ENCODE data around the gene MID2. TPM values are rescaled to one million over a fixed set of nuclear protein-coding genes. Genes with fewer than 3 reads are reported as not detected.
"Not testable (repeated sequence)": the region's sequence is repeated elsewhere in the genome, so short reads cannot be mapped to it uniquely, and the experiment has no call there.

MID2 gene
- total RNA-seq, 2 experiments from 2014 or later, result 3.2 to 3.8 TPM

DNA sequence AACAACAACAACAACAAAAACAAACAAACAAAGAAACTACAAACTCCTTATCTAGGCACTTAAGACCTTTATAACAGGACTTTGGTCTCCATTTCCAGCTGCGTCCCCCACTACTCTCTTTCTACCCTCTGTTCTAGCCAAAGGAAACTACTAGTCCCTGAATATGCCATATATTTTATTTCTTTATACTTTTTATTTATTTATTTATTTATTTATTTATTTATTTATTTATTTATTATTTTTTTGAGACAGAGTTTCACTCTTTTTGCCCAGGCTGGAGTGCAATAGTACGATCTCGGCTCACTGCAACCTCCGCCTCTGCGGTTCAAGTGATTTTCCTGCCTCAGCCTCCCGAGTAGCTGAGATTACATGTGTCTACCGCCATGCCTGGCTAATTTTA, 26.0 kb downstream of the MID2 start:
- H3K4me1 Mint-ChIP-seq; ATAC-seq; H3K27ac Mint-ChIP-seq; H3K4me3 Mint-ChIP-seq; H3K9me3 Mint-ChIP-seq (ENCODE audit: low read depth); CTCF ChIA-PET; H3K27me3 Mint-ChIP-seq; H3K36me3 Mint-ChIP-seq; DNase-seq: not testable (repeated sequence)

DNA sequence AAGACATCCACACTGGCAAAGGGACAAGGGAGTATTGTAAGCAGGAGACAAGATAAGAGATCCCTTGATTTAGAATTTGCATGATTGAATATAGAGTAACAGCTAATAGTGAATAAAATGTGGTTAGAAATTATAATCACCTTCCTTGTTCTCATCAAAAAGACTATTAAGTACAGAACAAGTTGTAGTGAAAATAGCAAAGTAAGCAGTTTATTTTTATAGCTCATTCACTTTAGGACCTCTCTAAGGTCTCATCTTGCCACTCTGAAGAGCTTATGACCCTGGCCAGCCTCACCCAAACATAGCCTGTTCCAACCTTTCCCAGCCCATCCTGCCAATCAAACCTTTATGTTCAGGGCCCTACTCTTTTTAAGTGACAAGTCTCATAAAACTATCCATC, 30.6 kb downstream of the MID2 start:
- Mint-ChIP-seq H3K4me3 (no peak overlapping the region), H3K9me3 (ENCODE audit: low read depth) (no peaks in the 10 kb centered on the region), H3K36me3 (no peaks in the 10 kb centered on the region), H3K4me1 (no peaks in the 10 kb centered on the region), H3K27me3 (no peaks in the 10 kb centered on the region), H3K27ac (no peak overlapping the region)
- no peak for DNase-seq
- ATAC-seq, result no peak
- CTCF ChIA-PET, result no interaction called here

DNA sequence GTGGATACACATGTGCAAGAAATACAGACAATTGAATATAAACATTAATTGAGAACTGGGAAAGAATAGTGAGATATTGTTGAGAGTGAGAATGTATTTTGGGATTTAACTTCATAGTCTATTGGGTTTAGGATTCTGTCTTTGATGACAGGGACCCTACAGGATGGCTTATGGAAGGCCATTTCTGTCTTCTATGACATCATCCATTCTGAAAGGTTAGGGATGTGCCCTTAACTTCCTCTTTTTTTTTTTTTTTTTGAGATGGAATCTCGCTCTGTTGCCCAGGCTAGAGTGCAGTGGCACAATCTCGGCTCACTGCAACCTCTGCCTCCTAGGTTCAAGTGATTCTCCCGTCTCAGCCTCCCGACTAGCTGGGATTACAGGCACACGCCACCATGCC, 31.4 kb downstream of the MID2 start:
- H3K36me3 Mint-ChIP-seq; H3K4me1 Mint-ChIP-seq; ATAC-seq; H3K9me3 Mint-ChIP-seq (ENCODE audit: low read depth); H3K27me3 Mint-ChIP-seq; CTCF ChIA-PET; H3K27ac Mint-ChIP-seq; H3K4me3 Mint-ChIP-seq; DNase-seq: not testable (repeated sequence)

DNA sequence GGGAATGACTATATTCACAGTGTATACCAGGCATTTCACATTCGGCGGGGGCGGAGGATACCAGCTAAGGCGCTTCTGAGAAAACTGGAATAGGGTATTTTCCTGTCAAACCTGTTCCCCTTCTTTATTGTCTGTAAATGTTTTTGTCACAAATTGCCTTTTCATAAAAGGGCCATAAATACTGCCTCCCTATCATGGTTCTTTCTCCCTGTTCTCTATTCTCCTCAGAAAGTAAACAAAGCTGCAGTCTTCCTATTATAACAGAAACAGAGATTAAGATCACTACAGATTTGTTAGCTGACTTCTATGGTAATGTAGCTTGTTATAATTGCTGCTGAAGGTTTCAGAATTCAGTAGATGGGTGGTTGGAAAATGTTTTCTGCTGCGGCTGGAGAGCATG, 32.2 kb downstream of the MID2 start:
- Mint-ChIP-seq H3K4me1 (no peaks in the 10 kb centered on the region), H3K27me3 (no peaks in the 10 kb centered on the region), H3K27ac (no peak overlapping the region), H3K9me3 (ENCODE audit: low read depth) (no peaks in the 10 kb centered on the region), H3K4me3 (no peak overlapping the region), H3K36me3 (no peaks in the 10 kb centered on the region)
- CTCF ChIA-PET, result no interaction called here
- ATAC-seq (no peak), DNase-seq (no peak)

DNA sequence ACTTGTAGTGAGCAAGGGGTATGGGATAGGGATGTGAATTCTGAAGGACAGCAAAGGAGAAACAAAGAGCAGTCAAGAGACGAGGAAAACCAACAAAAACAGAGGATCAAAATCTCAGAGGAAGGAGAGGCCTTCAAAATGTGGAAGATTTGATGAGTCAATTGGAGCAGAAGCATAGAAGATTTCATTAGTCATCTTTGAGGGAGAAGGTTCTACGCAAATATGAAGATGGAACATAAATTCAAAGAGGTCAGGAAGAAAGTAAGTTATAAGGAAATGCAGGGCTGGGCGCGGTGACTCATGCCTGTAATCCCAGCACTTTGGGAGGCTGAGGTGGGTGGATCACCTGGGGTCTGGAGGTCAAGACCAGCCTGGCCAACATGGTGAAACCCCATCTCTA, 35.4 kb downstream of the MID2 start:
- DNase-seq (no peak), ATAC-seq (no peak)
- CTCF ChIA-PET, result no interaction called here
- H3K27me3 Mint-ChIP-seq, result no peaks in the 10 kb centered on the region
- no peaks in the 10 kb centered on the region for H3K9me3 Mint-ChIP-seq (ENCODE audit: low read depth)
- H3K4me3 Mint-ChIP-seq, result no peak overlapping the region
- no peaks in the 10 kb centered on the region for H3K4me1 Mint-ChIP-seq
- no peaks in the 10 kb centered on the region for H3K36me3 Mint-ChIP-seq
- H3K27ac Mint-ChIP-seq, result no peak overlapping the region

DNA sequence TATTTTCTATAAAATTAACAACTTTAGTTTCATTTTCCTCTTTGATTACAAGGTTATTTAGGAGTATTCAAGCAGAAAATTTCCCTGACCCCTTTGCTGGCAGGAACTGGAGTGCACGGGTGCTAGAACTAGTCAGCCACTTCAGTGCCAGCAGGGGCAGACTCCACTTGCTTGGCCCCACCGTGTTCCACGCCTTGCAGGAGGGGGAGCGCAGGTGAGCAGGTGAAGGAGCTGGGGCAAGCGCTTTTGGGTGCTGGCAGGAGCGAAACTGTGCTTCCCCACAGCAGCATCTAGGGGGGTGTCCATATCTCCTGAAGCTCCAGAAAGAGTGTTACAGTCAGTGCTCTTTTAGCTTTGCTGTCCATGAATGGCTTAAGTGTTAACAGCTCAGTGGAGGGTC, 45.5 kb downstream of the MID2 start:
- no peak for DNase-seq
- no peak overlapping the region for H3K27ac Mint-ChIP-seq
- CTCF ChIA-PET, result no interaction called here
- peaks cover 2% of the 10 kb centered on the region for H3K36me3 Mint-ChIP-seq
- ATAC-seq, result no peak
- H3K4me3 Mint-ChIP-seq, result no peak overlapping the region
- no peaks in the 10 kb centered on the region for H3K27me3 Mint-ChIP-seq
- H3K9me3 Mint-ChIP-seq (ENCODE audit: low read depth), result no peaks in the 10 kb centered on the region
- peaks cover 1% of the 10 kb centered on the region for H3K4me1 Mint-ChIP-seq

DNA sequence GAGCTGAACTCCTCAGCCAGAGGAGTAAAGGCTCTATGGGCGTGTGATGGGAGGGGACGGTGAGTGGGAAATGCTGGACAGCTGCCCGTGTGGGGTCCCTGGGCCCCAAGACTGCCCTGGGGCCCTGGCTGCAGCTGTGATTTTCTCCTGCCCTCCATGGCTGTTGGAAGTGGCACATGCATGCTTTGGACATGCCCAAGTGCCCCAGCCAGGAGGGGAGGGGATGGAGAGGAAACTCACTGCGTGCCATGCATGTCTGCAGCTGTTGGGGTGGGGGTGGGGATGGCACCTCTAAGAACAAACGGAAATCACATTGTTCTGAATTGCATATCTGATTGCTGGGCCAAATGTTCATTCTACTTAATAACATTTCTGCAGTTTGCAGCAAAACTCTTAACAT, 52.4 kb downstream of the MID2 start:
- CTCF ChIA-PET, result no interaction called here
- H3K9me3 Mint-ChIP-seq (ENCODE audit: low read depth), result no peaks in the 10 kb centered on the region
- H3K27me3 Mint-ChIP-seq, result no peaks in the 10 kb centered on the region
- DNase-seq, result no peak
- H3K27ac Mint-ChIP-seq, result no peak overlapping the region
- H3K4me3 Mint-ChIP-seq, result no peak overlapping the region
- H3K36me3 Mint-ChIP-seq, result no peaks in the 10 kb centered on the region
- ATAC-seq, result no peak
- H3K4me1 Mint-ChIP-seq, result no peaks in the 10 kb centered on the region

DNA sequence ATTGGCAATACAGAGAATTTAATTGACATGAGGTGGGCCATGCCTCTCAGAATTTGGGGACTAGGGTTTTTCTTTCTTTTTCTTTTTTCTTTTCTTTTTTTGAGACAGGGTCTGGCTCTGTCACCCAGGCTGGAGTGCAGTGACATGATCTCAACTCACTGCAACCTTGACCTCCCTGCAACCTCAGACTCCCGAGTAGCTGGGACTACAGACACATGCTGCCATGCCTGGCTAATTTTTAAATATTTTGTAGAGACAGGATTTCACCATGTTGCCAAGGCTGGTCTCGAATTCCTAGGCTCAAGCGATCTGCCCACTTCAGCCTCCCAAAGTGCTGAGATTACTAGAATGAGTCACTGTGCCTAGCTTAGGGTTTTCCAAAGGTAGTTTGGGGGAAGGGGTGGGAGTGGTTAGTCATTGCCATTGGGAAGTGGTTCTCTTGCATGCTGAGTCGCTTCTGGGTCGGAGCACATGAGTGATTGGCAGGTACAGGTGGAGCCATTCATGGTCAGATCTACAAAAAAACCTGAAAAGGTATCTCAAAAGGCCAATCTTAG, 54.5 kb downstream of the MID2 start:
- H3K27me3 Mint-ChIP-seq, result no peaks in the 10 kb centered on the region
- no peaks in the 10 kb centered on the region for H3K9me3 Mint-ChIP-seq (ENCODE audit: low read depth)
- H3K36me3 Mint-ChIP-seq, result no peaks in the 10 kb centered on the region
- H3K27ac Mint-ChIP-seq, result no peak overlapping the region
- CTCF ChIA-PET, result no interaction called here
- H3K4me1 Mint-ChIP-seq, result no peaks in the 10 kb centered on the region
- ATAC-seq, result no peak
- no peak for DNase-seq
- no peak overlapping the region for H3K4me3 Mint-ChIP-seq

DNA sequence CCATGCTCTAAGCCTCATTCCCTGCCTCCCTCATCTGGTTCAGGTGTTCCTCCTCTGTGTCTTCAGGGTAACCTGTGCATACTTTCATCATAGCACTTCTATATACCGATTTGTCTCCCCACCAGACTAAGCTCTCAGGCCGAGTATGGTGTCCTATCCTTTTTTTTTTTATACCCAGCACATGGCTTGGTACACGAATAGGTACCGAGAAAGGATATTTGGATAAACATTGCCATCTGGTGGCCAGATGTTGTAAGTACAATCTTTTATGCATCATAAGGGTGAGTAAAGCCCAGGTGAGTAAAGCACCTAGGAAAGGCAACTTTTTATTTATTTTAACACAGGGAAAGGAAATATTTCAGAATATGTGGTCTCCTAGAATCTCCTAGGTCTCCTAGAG, 68.4 kb downstream of the MID2 start:
- H3K4me1 Mint-ChIP-seq, result no peaks in the 10 kb centered on the region
- no peak for DNase-seq
- CTCF ChIA-PET, result interaction anchor here (1.0 to 2.5 kb wide), 4 partner anchors 39 to 266 kb away, joined by 3 to 6 read pairs (median 4); partner anchors contain the start of genes NCBP2L and PRPS1
- H3K9me3 Mint-ChIP-seq (ENCODE audit: low read depth), result peaks cover 3% of the 10 kb centered on the region
- no peaks in the 10 kb centered on the region for H3K27me3 Mint-ChIP-seq
- peaks cover 6% of the 10 kb centered on the region for H3K36me3 Mint-ChIP-seq
- no peak overlapping the region for H3K4me3 Mint-ChIP-seq
- peak; percentile 42 for ATAC-seq
- H3K27ac Mint-ChIP-seq, result no peak overlapping the region

DNA sequence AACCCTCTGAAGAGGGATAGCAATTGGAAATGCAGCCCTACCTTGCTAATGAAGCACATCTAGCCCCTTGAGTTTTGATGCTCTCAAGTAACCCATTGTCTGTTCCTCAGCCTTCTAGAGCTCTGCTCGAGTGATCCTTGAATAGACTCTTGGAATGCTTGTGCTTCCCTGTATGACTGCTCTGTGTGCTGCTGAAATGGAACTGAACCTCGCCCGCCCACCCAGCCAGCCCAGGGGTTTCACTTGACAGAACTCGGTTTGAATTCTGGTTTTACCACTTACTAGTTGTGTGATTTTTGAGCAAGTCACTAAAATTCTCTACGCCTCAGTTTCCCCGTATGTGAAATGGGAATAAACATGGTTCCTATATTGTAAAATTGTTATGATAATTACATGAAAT, 77.1 kb downstream of the MID2 start:
- Mint-ChIP-seq H3K4me3 (no peak overlapping the region), H3K27me3 (no peaks in the 10 kb centered on the region), H3K4me1 (no peaks in the 10 kb centered on the region), H3K9me3 (ENCODE audit: low read depth) (no peaks in the 10 kb centered on the region), H3K36me3 (peaks cover 8% of the 10 kb centered on the region), H3K27ac (no peak overlapping the region)
- no peak for DNase-seq
- no peak for ATAC-seq
- CTCF ChIA-PET, result no interaction called here

DNA sequence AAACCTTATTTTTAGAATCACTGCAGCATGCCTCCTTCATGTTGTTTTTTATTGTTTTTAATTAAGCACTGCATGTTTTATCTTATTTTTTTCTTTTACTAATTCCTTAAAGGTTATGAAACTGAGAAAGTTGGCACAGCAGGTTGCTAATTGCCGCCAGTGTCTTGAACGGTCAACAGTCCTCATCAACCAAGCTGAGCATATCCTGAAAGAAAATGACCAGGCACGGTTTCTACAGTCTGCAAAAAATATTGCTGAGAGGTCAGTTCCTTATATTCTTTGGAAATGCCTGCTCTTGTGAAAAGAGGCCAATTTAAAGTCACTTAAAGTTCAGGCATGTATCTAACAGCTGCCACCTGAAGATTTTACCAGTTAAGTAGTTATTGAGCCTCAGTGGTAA, 79.7 kb downstream of the MID2 start:
- H3K27me3 Mint-ChIP-seq, result no peaks in the 10 kb centered on the region
- no peak overlapping the region for H3K4me3 Mint-ChIP-seq
- no peaks in the 10 kb centered on the region for H3K9me3 Mint-ChIP-seq (ENCODE audit: low read depth)
- ATAC-seq (no peak), DNase-seq (no peak)
- no peaks in the 10 kb centered on the region for H3K4me1 Mint-ChIP-seq
- no peak overlapping the region for H3K27ac Mint-ChIP-seq
- peaks cover 9% of the 10 kb centered on the region for H3K36me3 Mint-ChIP-seq
- CTCF ChIA-PET, result no interaction called here

DNA sequence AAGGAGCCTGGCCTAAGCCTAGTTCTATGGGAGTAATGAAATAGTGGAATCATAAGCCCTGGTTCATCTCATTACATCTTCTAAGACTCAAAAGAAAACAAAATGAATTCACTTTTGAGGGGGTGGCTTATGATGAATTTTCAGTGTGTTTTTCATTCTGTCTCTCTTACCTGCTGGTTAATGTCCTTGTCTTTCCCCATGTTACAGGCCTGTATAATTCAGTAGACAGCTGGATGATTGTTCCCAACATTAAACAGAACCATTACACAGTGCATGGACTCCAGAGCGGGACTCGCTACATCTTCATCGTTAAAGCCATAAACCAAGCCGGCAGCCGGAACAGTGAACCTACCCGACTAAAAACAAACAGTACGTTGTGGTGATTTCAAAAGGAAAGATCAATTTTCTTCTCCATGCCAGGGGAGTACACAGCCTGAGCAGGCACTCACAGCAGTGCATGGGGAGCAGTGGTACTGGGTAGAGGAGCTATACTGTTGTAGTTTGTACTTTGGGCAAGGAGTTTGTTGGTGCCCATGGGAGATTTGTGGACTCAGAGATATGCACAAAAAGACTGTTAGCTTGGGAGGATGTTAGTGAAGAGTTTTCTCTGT, 98.6 kb downstream of the MID2 start:
- H3K36me3 Mint-ChIP-seq, result no peaks in the 10 kb centered on the region
- H3K27me3 Mint-ChIP-seq, result no peaks in the 10 kb centered on the region
- no peaks in the 10 kb centered on the region for H3K9me3 Mint-ChIP-seq (ENCODE audit: low read depth)
- no peaks in the 10 kb centered on the region for H3K4me1 Mint-ChIP-seq
- no peak overlapping the region for H3K4me3 Mint-ChIP-seq
- no peak overlapping the region for H3K27ac Mint-ChIP-seq
- CTCF ChIA-PET, result no interaction called here
- DNase-seq, result no peak
- no peak for ATAC-seq

DNA sequence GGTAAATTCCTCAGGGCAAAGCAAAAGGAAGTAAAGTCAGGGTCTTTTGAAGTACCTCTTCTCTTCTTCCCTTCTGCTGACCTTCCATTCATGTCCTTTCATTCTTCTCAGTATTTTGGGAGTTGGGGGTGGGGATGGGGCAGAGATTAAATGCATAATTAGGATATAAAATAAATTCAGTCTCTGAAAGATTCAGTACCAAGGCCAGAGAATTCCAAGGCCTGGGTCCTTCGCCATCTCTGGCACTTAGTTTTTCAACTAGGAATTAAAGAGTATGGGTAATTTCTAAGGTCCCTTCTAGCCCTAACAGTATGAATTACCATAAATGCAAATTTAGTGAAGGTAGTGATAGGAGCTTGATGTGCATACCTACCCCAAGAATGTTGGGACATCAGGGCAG, 108.6 kb downstream of the MID2 start:
- CTCF ChIA-PET, result no interaction called here
- DNase-seq (no peak), ATAC-seq (no peak)
- H3K4me3 Mint-ChIP-seq, result no peak overlapping the region
- H3K27ac Mint-ChIP-seq, result no peak overlapping the region
- H3K36me3 Mint-ChIP-seq, result no peaks in the 10 kb centered on the region
- peaks cover 3% of the 10 kb centered on the region for H3K9me3 Mint-ChIP-seq (ENCODE audit: low read depth)
- no peaks in the 10 kb centered on the region for H3K4me1 Mint-ChIP-seq
- peaks cover 6% of the 10 kb centered on the region for H3K27me3 Mint-ChIP-seq

DNA sequence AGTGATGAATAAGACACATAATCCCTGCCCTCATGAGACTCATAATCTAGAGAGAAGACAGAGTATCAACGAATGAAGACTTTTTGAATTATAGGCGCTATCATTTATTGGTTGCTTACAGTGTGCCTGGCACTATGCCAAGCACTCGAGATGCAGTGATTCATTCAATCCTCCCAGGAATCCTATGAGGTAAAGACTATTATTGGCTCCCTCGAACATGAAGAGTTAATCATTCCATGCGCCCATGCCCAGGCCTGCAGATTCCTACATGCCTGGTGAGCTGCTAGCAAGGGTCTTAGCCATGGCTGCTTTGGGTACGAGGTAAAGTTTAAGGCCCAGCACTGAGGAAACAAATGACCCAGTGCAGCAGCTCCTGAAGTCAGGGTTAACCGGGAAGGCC, 109.5 kb downstream of the MID2 start:
- Mint-ChIP-seq H3K27ac (no peak overlapping the region), H3K4me1 (no peaks in the 10 kb centered on the region), H3K4me3 (no peak overlapping the region), H3K27me3 (peaks cover 6% of the 10 kb centered on the region), H3K9me3 (ENCODE audit: low read depth) (peaks cover 3% of the 10 kb centered on the region), H3K36me3 (no peaks in the 10 kb centered on the region)
- no peak for DNase-seq
- ATAC-seq, result no peak
- CTCF ChIA-PET, result no interaction called here
